ENCODE data around the gene GAR1.

Gene GAR1

DNA sequence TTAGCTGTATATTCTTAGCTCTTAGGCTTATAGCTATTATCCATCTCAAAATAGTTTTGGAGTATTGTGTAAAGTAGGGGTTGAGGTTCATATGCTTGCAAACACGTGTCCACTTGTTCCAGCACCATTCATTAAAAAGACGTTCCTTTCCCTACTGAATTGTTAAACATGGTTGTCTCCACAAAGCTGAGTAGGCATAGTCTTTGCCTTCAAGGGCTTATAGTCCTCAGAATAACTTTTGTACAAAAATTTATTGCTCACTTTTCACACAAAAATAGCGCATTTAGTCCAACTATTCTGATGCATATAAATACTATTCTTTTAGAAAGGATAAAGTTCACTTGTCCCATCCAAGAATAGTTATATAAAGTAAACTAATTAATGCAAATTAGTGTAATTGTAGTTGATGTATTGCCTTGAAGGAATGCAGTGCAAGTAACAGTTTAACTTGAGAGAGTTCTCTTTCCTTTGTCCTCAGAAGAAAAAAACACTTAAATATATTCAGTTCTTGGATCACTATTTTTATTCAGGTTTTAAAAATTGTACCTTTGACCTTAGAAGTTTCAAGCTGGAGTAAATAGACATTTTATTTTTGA lies 46.5 kb downstream of the GAR1 start:
- H3K4me3 ChIP-seq (ENCODE audit: low read depth, low read length) = no peak overlapping the region
- TF ChIP-seq, protein P1, sequence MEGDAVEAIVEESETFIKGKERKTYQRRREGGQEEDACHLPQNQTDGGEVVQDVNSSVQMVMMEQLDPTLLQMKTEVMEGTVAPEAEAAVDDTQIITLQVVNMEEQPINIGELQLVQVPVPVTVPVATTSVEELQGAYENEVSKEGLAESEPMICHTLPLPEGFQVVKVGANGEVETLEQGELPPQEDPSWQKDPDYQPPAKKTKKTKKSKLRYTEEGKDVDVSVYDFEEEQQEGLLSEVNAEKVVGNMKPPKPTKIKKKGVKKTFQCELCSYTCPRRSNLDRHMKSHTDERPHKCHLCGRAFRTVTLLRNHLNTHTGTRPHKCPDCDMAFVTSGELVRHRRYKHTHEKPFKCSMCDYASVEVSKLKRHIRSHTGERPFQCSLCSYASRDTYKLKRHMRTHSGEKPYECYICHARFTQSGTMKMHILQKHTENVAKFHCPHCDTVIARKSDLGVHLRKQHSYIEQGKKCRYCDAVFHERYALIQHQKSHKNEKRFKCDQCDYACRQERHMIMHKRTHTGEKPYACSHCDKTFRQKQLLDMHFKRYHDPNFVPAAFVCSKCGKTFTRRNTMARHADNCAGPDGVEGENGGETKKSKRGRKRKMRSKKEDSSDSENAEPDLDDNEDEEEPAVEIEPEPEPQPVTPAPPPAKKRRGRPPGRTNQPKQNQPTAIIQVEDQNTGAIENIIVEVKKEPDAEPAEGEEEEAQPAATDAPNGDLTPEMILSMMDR (IDR thresholded peaks at IDR 0.05; ENCODE audit: borderline replicate concordance, insufficient read depth, low read depth, low read length) = no peak

DNA sequence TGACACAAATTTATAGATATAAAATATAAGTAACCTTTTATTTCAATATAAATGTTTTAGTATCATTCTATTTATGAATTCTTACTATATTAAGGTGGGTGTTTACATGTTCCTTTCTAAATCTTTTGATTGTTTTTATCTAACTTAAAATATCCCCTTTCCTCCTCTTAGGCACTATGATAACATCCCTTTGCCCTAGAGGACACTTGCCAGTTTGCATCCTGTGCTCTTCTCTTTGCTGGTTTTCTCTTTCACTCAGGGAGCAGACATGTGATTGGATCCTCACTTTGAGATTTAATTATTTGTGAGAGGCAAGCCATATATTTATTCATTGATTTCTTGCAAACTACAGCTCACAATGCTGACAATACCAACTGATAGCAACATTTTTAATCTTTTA lies 48.6 kb downstream of the GAR1 start:
- TF ChIP-seq, protein P1 (IDR thresholded peaks at IDR 0.05; ENCODE audit: borderline replicate concordance, insufficient read depth, low read depth, low read length) = no peak
- no peak overlapping the region for H3K4me3 ChIP-seq (ENCODE audit: low read depth, low read length)

DNA sequence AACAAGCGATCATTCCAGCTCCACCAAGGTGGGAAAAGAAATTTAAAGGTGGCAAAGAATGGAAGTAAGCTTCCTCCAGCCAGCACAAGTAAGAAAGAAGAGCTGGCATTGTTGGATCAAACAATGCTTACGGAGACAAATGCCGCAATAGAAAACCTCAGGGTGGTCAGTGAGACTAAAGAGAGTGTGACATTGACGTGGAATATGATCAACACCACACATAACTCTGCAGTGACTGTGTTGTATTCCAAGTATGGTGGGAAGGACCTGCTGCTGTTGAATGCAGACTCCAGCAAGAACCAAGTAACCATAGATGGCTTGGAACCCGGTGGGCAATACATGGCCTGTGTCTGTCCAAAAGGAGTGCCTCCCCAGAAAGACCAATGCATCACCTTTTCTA lies 54.5 kb downstream of the GAR1 start:
- TF ChIP-seq, protein P1 (IDR thresholded peaks at IDR 0.05; ENCODE audit: borderline replicate concordance, insufficient read depth, low read depth, low read length) = no peak
- no peak overlapping the region for H3K4me3 ChIP-seq (ENCODE audit: low read depth, low read length)

DNA sequence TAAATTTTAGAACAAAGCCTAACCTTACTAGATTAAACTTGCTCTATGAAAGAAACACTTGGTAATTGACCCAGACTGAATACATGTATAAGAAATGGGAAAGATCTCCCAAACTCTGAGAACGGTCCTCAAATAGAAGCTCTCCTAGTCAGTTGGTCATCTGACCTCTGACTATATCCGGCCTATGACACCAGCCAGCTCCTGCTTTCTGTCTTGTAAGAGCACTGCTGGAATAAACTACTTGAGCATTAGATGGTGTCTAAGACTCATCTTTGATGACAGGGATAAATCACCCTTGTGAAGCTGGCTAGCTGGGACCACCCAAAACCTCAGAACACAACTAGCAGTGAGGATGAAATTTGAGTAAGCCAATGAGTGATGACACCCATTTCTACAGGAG lies 56.5 kb downstream of the GAR1 start:
- H3K4me3 ChIP-seq (ENCODE audit: low read depth, low read length) = no peak overlapping the region
- TF ChIP-seq, protein P1 (IDR thresholded peaks at IDR 0.05; ENCODE audit: borderline replicate concordance, insufficient read depth, low read depth, low read length) = no peak

DNA sequence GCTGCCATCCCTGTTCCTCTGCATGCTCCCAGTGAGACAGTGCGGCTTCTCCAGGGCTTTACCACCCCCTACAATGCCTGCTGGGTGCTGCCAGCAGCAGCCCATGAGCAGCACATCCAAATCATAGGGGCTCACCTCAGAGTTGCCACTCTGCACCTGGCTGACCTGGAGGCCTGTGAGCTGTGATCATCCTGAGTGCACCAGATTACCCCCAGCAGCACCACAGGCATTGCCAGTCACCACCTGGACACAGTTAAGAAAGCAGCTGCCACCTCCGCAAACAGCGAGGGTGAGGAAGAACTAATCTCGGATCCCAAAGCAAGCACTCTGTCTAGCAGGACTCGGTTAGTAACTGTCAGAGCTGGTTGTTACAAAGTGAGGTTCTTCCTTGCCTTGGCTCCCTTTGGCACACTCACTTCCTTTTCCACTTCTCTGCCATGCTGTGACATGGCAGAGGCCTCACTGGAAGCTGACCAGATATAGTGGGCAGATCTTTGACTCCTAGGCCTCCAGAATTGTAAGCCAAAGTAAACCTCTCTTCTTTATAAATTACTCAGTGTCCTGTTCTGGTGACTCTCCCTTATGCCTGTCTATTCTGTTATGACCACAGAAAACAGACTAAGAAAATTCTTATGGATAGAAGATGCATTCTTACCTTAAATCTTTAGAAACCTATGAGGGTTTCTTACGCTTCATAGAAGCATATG lies 57.5 kb downstream of the GAR1 start:
- TF ChIP-seq, protein P1 (IDR thresholded peaks at IDR 0.05; ENCODE audit: borderline replicate concordance, insufficient read depth, low read depth, low read length) = no peak
- H3K4me3 ChIP-seq (ENCODE audit: low read depth, low read length) = no peak overlapping the region

GRCh38 chr4:109873791-109874514 lies 58.4 kb downstream of the GAR1 start:
- TF ChIP-seq, protein P1 (IDR thresholded peaks at IDR 0.05; ENCODE audit: borderline replicate concordance, insufficient read depth, low read depth, low read length) = no peak

More at GRCh38 chr4:109873791-109874514, 58.4 kb downstream of the GAR1 start:
- no peak overlapping the region for H3K4me3 ChIP-seq (ENCODE audit: low read depth, low read length)
